ENCODE measurements around the gene PRUNE1. TPM values are rescaled to one million over a fixed set of nuclear protein-coding genes. Genes with fewer than 3 reads are reported as not detected.
A peak's percentile ranks its signal among the peaks of the same experiment; 100 is the strongest.

Gene PRUNE1
- total RNA-seq, 4 donors from 2014 or later: 8.9 to 21.0 (median 15.9) TPM

DNA sequence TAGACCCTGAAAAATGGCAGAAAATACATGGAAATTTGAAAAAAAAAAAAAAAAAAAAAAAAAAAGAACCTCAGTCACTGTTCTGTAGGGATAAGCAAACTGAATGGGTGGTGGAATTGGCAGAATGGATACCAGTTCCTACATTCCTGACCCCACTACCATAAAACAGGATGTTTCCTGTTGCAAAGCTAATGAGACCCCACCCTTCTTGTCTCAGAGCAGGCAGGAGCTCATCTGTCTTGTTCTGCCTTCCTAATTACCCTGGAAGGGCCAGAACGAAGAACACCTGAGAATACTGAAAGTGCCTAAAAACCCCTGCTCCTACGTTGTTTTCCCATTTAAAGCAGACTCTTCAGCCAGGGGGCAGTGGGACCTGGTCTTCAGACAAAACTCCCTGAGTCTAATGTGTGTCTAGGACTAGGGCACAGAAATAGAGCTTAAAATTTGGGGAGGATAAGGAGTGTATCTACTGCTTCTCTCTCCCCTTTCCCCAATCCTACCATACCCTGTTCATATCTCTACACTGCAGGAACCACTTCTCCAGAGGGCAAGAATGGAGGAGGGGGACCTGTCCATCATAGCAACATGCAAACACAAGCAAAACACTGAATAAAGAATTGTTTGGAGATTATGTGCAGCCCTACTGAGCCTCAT is 43.2 kb downstream of the PRUNE1 start:
- 73 to 82% methylated on average over 2 of the region's 2 CpGs for WGBS, 2 donors
- peaks cover 32 to 63% (median 42%) of the 10 kb centered on the region in 3 donors for H3K36me3 ChIP-seq
- no peak overlapping the region for H3K4me3 ChIP-seq
- H3K27ac ChIP-seq: peak overlapping the region in 2 of 4 donors; percentile 38 to 99
- no peak for DNase-seq
- H3K27me3 ChIP-seq: no peaks in the 10 kb centered on the region
- no peak for TF ChIP-seq POLR2A (IDR thresholded peaks at IDR 0.05)
- TF ChIP-seq CTCF (IDR thresholded peaks at IDR 0.05): no peak
- intact Hi-C loops (cut with DNase I): no loop called here
- H3K9me3 ChIP-seq: no peaks in the 10 kb centered on the region
- H3K4me1 ChIP-seq: peaks cover 31 to 83% (median 35%) of the 10 kb centered on the region in 3 donors

DNA sequence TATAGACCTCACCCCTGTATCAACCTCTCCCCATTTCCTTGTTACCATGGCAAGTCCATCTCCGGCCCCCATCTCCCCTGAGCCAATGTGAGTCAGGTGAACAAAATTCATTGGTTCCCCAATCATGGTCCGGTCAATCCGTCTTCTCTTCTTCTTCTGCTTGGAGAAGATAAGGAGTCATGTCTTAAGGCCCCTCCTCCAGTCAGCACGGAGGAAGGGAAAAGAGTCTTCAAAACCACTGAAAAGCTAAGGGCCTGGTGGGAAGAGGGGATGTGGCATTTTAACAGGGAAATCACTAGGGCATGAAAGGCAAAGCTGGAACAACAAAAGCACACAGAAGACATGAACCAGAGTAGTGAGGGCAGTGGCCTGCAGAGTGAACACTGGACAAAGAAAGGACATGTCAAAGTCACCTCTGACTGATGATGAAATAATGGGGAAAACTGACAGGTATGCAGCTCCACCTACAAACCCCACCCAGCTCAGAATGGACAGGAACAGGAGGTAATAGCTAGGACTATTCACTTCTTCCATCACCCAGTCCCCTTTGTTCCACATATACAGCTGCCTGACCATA is 46.8 kb downstream of the PRUNE1 start:
- no peak for DNase-seq
- Histone ChIP-seq H3K9me3 (no peaks in the 10 kb centered on the region), H3K36me3 (peaks cover 32 to 72% (median 42%) of the 10 kb centered on the region in 3 donors), H3K4me1 (peaks cover 36 to 74% (median 41%) of the 10 kb centered on the region in 3 donors), H3K4me3 (peak overlapping the region in 2 of 4 donors; percentile 83 to 97), H3K27ac (peak overlapping the region; percentile 98 to 99 (median 98)), H3K27me3 (no peaks in the 10 kb centered on the region)
- intact Hi-C loops (cut with DNase I): no loop called here
- WGBS, 2 donors: 82 to 91% methylated on average over 4 of the region's 4 CpGs
- no peak for TF ChIP-seq POLR2A (IDR thresholded peaks at IDR 0.05)
- no peak for TF ChIP-seq CTCF (IDR thresholded peaks at IDR 0.05)

DNA sequence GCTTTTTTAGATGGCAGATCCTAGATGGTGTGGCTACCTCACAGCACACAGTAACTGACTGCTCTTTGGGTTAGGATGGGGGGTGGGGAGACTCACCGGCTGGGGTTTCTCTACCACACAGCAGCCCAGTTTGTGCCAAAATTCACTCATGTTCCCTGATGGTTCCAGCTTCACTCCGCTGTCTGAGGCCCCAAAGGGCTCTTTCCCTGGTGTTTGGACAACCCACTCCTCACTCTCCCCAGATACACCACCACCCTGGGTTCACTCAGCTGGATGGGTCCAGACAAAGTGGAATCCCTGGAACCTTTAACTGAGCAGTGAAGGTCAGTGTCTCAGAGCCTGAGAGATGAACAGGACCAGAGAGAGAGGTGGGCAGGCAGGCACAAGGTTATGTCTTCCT is 47.3 kb downstream of the PRUNE1 start:
- peak overlapping the region in 3 of 4 donors; percentile 83 to 99 (median 97) for H3K4me3 ChIP-seq
- no peaks in the 10 kb centered on the region for H3K9me3 ChIP-seq
- TF ChIP-seq CTCF (IDR thresholded peaks at IDR 0.05) (no peak), POLR2A (IDR thresholded peaks at IDR 0.05) (no peak)
- no peak for DNase-seq
- H3K36me3 ChIP-seq: peaks cover 32 to 71% (median 42%) of the 10 kb centered on the region in 3 donors
- 60 to 67% methylated on average over 1 of the region's 2 CpGs for WGBS, 2 donors
- peaks cover 36 to 77% (median 43%) of the 10 kb centered on the region in 3 donors for H3K4me1 ChIP-seq
- intact Hi-C loops (cut with DNase I): no loop called here
- no peaks in the 10 kb centered on the region for H3K27me3 ChIP-seq
- peak overlapping the region; percentile 98 to 99 (median 98) for H3K27ac ChIP-seq

- no peak for DNase-seq
- Histone ChIP-seq H3K4me3 (peak overlapping the region in 3 of 4 donors; percentile 83 to 99 (median 97)), H3K27ac (peak overlapping the region; percentile 98 to 99 (median 98)), H3K36me3 (peaks cover 32 to 66% (median 42%) of the 10 kb centered on the region in 3 donors), H3K9me3 (no peaks in the 10 kb centered on the region), H3K4me1 (peaks cover 36 to 78% (median 46%) of the 10 kb centered on the region in 3 donors), H3K27me3 (no peaks in the 10 kb centered on the region)
- WGBS, 2 donors: 35 to 37% methylated on average over 2 of the region's 2 CpGs
- intact Hi-C loops (cut with DNase I): no loop called here
- peak in 1 of 4 donors; percentile 35 for TF ChIP-seq POLR2A (IDR thresholded peaks at IDR 0.05)
- no peak for TF ChIP-seq CTCF (IDR thresholded peaks at IDR 0.05)
Measured at GRCh38 chr1:151056149-151056548, 47.9 kb downstream of the PRUNE1 start.

- 0 to 2% methylated on average over 10 of the region's 10 CpGs for WGBS, 2 donors
- TF ChIP-seq POLR2A (IDR thresholded peaks at IDR 0.05) (no peak), CTCF (IDR thresholded peaks at IDR 0.05) (no peak)
- peaks cover 36 to 65% (median 43%) of the 10 kb centered on the region in 3 donors for H3K4me1 ChIP-seq
- H3K36me3 ChIP-seq: peaks cover 21 to 40% (median 21%) of the 10 kb centered on the region in 3 donors
- peak overlapping the region; percentile 83 to 99 (median 96) for H3K4me3 ChIP-seq
- no peaks in the 10 kb centered on the region for H3K27me3 ChIP-seq
- no peak for DNase-seq
- intact Hi-C loops (cut with DNase I): no loop called here
- H3K27ac ChIP-seq: peak overlapping the region; percentile 98 to 99 (median 98)
- no peaks in the 10 kb centered on the region for H3K9me3 ChIP-seq
Measured at GRCh38 chr1:151058692-151059091, 50.4 kb downstream of the PRUNE1 start.
